Endothelial cell of umbilical vein (primary cell): ENCODE results near the gene RHCG.

Source experiments
- CTCF ChIP-seq, 2 donors: IDR thresholded peaks; 1 replicate in 1 of 2; 2 replicates in 1 of 2; pipeline ENCODE4 v1.5.1; 2011; ENCODE audit warnings: low read length in 2 of 2, mild to moderate bottlenecking in 2 of 2, moderate library complexity in 2 of 2, control low read depth in 1 of 2, inconsistent platforms in 1 of 2, low read depth in 1 of 2; ENCODE audit not compliant: insufficient read depth in 1 of 2; ENCODE audit errors: extremely low read depth in 1 of 2
- EZH2 ChIP-seq: IDR thresholded peaks from 2 replicates; pipeline ENCODE4 v1.6.1; 2012; ENCODE audit warnings: borderline replicate concordance, low read depth, mild to moderate bottlenecking, moderate library complexity, low read length, inconsistent platforms; ENCODE audit not compliant: severe bottlenecking
- GATA2 ChIP-seq: IDR thresholded peaks from 2 replicates; pipeline ENCODE4 v1.7.0; 2011; ENCODE audit warnings: low read depth, mild to moderate bottlenecking, moderate library complexity, mixed read lengths, low read length; ENCODE audit not compliant: insufficient read length, insufficient read depth
- POLR2A ChIP-seq: IDR thresholded peaks from 2 replicates; pipeline ENCODE4 v1.6.1; 2012; ENCODE audit warnings: low read depth, mild to moderate bottlenecking, control low read depth, low read length
- POLR2AphosphoS5 ChIP-seq: IDR thresholded peaks from 2 replicates; pipeline ENCODE4 v1.6.1; 2012; ENCODE audit warnings: low read depth, mild to moderate bottlenecking, control low read depth, low read length, moderate library complexity; ENCODE audit not compliant: insufficient read depth

- TF ChIP-seq EZH2 (no peak), CTCF (IDR thresholded peaks at IDR 0.05; ENCODE audit: extremely low read depth in 1 of 2, insufficient read depth in 1 of 2, low read depth in 1 of 2, low read length in 2 of 2) (no peak), POLR2A (no peak), POLR2AphosphoS5 (no peak), GATA2 (no peak)
These were observed 17.8 kb upstream of the RHCG start for GRCh38 chr15:89514186-89514585.
